Hematopoietic multipotent progenitor cell treated with erythropoietin and hydrocortisone succinate and interleukin-3 and kit ligand, for 17 days (in vitro differentiated cells): ENCODE results near the gene MTX2.
"Not testable (repeated sequence)": the region's sequence is repeated elsewhere in the genome, so short reads cannot be mapped to it uniquely, and the experiment has no call there.

ENCODE experiments used
- DNase-seq: peaks from one replicate; pipeline ENCODE4 v3.0.0-alpha.2; 2015; ENCODE audit warnings: low spot score

The MTX2 gene

GRCh38 chr2:176285321-176285720 lies 16.1 kb downstream of the MTX2 start:
- DNase-seq, result no peak

- DNase-seq, result no peak
Measured at GRCh38 chr2:176291335-176291734, 22.1 kb downstream of the MTX2 start.

- no peak for DNase-seq
Measured at GRCh38 chr2:176291809-176292283, 22.6 kb downstream of the MTX2 start.

DNA sequence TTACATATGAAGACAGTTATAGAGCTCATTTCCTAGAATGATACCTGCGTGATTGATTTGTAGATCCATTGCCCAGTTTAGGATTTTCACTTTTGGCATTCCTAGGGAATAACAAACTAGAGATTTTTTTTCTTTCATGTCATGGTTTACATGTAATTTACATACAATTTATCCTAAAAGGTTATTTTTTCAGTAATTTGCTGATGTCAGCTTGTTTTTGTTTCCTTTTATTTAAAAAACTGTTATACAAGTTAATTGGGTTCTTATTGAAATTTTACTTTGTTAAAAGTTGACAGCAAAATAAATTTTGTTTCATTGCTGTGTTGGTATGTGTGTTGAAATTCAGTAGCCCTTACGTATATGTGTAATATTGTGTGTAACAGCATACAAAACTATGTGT lies 23.4 kb downstream of the MTX2 start:
- DNase-seq, result no peak

GRCh38 chr2:176293334-176293733 lies 24.1 kb downstream of the MTX2 start:
- no peak for DNase-seq

- no peak for DNase-seq
Measured at GRCh38 chr2:176297067-176297466, 27.8 kb downstream of the MTX2 start.

DNA sequence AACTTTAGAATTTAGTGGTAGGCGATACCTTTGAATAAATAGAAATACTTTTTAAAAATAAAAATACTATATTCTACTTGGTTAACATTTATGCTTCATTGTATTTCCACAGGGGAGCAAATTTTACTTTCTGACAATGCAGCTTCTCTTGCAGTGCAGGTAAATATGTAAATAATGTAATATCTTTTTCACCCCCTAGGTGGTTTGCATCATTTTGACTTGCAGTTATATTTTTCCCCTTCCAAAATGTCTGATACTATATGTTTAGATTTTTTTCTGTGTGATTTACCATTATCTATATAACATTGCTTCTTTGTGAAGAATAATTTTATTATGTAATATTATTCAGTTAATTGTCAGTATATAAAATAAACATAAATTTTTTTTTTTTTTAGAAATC lies 28.5 kb downstream of the MTX2 start:
- no peak for DNase-seq

- DNase-seq, result not testable (repeated sequence)
Measured at GRCh38 chr2:176306020-176306419, 36.8 kb downstream of the MTX2 start.

DNA sequence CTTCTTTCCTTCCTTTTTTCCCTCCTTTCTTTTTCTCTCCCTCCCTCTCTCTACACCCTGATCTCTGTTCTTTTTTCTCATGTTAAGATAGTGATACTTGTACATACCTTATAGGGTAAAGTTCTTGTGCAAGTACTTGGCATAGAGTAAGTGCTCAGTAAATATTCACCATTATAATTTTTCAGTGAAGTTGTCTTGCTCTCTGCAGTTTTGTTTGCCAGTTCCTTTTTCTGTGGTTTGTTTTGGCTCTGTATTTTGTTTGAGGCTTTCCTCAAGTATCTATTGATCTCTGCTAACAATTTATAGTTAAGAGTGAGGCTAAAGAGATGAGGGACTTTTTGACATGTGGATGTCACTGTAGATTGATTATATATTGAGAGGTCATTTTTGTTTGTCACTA lies 48.0 kb downstream of the MTX2 start:
- DNase-seq, result no peak

DNA sequence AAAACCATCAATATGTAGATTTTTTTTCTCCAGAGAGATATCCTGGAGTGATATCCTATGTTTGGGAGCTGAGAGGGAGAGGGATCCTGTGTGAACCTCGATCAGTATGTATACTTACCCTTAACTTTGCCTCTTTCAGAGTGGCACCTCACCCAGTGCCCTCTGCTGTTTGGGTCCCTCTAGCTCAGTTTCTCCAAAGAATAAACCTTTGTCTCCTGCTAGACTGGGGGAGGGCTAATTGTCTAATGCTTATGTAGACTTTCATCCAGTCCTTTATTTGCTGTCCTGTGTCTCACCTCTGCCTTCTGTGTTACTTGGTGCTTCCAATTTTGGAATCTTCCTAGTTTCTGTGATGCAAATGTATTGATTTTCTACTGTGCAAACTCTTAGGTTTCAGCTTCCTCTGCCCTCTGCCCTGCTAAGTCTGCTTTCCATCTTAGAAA lies 48.4 kb downstream of the MTX2 start:
- no peak for DNase-seq

DNA sequence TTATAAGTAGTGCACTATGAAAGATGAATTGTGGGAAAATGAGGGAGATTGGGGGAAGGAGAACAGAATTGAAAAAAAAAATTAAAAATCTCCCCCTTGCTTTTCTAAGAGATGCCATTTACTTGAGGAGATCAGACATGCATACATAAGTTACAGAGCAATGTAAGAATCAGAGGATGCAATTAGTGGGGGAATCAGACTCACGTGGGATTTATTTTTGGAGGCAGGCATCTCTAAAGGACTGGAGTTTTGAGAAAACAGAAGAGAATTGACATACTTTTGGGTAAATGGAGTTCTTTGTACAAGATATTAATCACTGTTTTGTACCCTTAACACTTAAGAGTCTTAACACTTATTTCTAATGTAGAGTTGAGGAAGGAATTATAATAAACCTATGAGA lies 52.7 kb downstream of the MTX2 start:
- DNase-seq, result no peak

DNA sequence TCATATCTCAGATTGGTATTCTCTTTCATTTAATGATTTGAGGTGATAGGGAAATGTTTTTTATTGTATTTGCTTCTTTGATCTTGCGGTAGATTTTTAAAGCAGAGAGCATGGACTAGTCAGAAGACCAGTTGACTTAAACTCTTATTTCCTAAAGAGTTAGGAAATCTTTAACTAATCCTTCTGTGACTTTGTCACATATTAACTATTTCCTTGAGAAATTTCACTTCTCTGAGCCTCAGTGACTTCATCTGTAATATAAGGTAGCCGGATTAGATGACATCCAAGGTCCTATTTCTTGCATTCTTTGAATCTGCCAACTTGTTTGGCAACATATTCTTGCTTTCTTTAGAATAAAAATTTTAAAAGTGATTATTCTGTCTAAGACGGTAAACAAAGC lies 55.6 kb downstream of the MTX2 start:
- no peak for DNase-seq

DNA sequence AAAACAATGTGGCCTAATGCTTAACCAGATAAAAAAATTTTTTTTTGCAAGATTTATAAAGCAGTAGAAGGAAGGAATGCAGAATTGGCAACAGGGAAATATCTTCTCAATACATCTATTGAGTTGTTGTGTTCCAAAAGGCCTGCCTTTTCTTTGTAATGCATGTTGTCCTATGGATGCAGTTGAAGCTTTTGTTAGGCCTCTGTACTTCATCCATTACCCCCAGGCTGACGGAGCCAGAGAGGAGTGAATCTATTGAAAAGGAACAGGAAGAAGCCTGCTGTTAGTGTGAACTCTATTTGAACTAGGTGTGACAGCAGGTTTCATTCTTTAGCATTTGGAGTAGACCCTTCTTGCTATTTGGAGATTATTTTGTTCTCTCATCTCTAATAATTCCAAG lies 56.5 kb downstream of the MTX2 start:
- no peak for DNase-seq

GRCh38 chr2:176328149-176328548 lies 58.9 kb downstream of the MTX2 start:
- DNase-seq, result no peak

GRCh38 chr2:176330612-176331011 lies 61.4 kb downstream of the MTX2 start:
- no peak for DNase-seq

DNA sequence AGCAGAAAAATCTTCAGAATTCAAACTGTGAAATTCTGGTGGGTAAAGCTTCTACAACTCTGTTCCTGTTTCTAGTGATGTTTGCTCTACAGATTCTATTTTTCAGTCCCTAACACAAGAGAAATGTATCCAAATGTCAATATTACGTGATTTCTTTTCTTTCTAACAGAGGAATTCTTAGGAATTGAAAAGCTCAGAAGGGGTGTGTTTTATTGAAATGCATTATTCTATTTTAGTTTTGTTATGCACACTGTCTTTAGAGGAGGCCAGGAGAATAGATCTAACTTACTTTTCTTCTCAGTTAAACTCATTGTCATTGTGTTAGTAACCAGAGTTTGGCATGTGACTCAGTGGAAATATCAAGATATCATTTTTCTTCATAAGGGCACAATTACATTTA lies 62.4 kb downstream of the MTX2 start:
- no peak for DNase-seq

DNA sequence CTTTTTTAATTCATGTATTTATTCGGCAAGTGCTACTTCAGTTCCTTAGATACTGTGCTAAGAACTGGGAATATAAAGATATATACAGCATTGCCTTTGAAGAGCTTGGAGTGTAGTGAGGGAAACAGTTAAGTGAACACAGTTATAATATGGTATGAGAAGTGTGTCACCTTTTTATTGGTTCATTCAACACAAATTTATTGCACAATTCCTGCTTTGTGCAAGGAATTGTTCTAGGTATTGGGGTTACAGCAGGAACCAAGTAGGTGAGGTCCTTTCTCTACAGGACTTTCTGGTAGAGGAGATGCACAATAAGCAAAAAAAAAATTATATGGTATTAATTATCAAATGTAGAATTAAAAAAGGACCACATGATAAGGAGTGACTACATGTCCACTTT lies 65.5 kb downstream of the MTX2 start:
- DNase-seq, result no peak

DNA sequence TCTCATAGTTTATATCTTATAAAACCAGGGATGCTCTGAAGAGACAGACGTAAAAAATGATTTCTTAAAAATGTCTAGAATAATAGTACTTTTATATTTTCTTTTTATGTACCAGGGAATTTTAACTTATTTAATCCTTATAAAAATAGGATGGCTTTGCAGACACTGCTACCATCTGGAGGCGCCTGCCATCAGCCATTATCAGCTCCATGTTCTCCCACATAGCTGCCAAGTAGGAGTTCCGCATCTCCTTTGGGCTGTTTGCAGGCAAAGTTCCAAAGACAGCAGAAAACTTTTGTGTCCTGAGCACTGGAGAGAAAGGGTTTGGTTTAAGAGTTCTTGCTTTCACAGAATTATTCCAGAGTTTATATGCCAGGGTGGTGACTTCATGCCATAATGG lies 69.2 kb downstream of the MTX2 start:
- DNase-seq, result no peak

GRCh38 chr2:176339208-176339607 lies 70.0 kb downstream of the MTX2 start:
- DNase-seq, result no peak

DNA sequence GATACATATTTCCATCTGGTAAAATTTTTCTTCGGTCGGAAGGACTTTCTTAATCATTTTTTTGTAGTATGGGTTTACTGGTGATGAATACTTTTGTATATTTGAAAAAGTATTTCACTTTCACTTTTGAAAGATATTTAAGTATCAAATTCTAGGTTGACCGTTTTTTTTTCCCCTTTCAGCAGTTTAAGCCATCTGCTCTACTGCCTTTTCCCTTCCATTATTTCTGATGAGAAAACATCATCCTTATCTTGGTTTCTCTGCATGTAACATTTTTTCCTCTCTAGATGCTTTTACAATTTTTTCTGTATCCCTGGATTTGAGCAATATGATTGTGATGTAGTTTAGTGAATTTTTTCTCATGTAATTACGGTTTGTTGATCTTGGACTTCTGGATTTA lies 87.0 kb downstream of the MTX2 start:
- DNase-seq, result no peak

- no peak for DNase-seq
Measured at GRCh38 chr2:176364273-176364977, 95.2 kb downstream of the MTX2 start.

- no peak for DNase-seq
Measured at GRCh38 chr2:176368349-176368748, 99.1 kb downstream of the MTX2 start.

- no peak for DNase-seq
Measured at GRCh38 chr2:176370467-176371171, 101.4 kb downstream of the MTX2 start.

DNA sequence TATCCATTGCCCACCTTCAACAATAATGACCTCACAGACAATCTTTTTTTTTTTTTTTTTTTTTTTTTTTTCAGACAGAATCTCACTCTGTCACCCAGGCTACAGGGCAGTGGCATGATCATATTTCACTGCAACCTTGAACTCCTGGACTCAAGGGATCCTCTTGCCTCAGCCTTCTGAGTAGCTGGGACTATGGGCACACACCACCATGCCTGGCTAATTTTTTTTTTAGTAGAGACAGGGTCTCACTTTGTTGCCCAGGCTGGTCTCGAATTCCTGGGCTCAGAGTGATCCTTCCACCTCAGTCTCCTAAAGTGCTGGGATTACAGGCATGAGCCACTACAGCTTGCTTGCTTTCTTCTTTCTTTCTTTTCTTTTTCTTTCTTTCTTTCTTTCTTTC lies 103.9 kb downstream of the MTX2 start:
- DNase-seq, result not testable (repeated sequence)
